Spleen (tissue), 11 donors: ENCODE measurements around the gene MT1A. TPM values are rescaled to one million over a fixed set of nuclear protein-coding genes. Genes with fewer than 3 reads are reported as not detected.
"Not testable (repeated sequence)": the region's sequence is repeated elsewhere in the genome, so short reads cannot be mapped to it uniquely, and the experiment has no call there.

ENCODE experiments used
- DNase-seq: peaks from one replicate; pipeline ENCODE4 v3.0.0-alpha.2; 2020
- H3K27ac ChIP-seq, 8 donors: fragments of 200-600 bp; sonication (generic) in 7 of 8; 1 replicate in 4 of 8; 2 replicates in 4 of 8; pipeline versions ENCODE4 v1.5.0 to v1.8.0; 2016 to 2021; ENCODE audit warnings: inconsistent platforms in 4 of 8, mild to moderate bottlenecking in 4 of 8, moderate library complexity in 1 of 8
- H3K27me3 ChIP-seq, 7 donors: fragments of 200-600 bp; sonication (generic) in 6 of 7; replicated peaks in 1 of 7; 1 replicate in 4 of 7; 2 replicates in 3 of 7; pipeline versions ENCODE4 v1.5.0 to v1.8.0; 2016 to 2021; ENCODE audit warnings: inconsistent platforms in 3 of 7, mild to moderate bottlenecking in 1 of 7
- H3K36me3 ChIP-seq, 6 donors: fragments of 200-600 bp; sonication (generic) in 5 of 6; 1 replicate in 4 of 6; 2 replicates in 2 of 6; pipeline versions ENCODE4 v1.5.0 to v1.8.0; 2016 to 2021; ENCODE audit warnings: inconsistent platforms in 2 of 6
- H3K4me1 ChIP-seq, 6 donors: fragments of 200-600 bp; sonication (generic) in 5 of 6; 1 replicate in 3 of 6; 2 replicates in 3 of 6; pipeline versions ENCODE4 v1.5.0 to v1.8.0; 2016 to 2021; ENCODE audit warnings: inconsistent platforms in 3 of 6
- H3K4me3 ChIP-seq, 8 donors: fragments of 200-600 bp; sonication (generic) in 7 of 8; 1 replicate in 4 of 8; 2 replicates in 4 of 8; pipeline versions ENCODE4 v1.5.0 to v1.8.0; 2016 to 2021; ENCODE audit warnings: inconsistent platforms in 4 of 8, mild to moderate bottlenecking in 4 of 8, moderate library complexity in 2 of 8
- H3K9me3 ChIP-seq, 8 donors: fragments of 200-600 bp; sonication (generic) in 7 of 8; 1 replicate in 4 of 8; 2 replicates in 4 of 8; pipeline versions ENCODE4 v1.5.0 to v1.8.0; 2016 to 2021; ENCODE audit warnings: inconsistent platforms in 4 of 8
- POLR2A ChIP-seq, 3 donors: fragments of 450-650 bp; IDR thresholded peaks; one replicate each; pipeline ENCODE4 v1.5.1; 2017; ENCODE audit warnings: antibody characterized with exemption in 3 of 3, mild to moderate bottlenecking in 1 of 3
- POLR2AphosphoS5 ChIP-seq, 3 donors: sonication (generic); formaldehyde crosslinking; IDR thresholded peaks; one replicate each; pipeline ENCODE4 v1.5.1; 2017; ENCODE audit warnings: antibody characterized with exemption in 3 of 3
- WGBS, 5 donors: extraction: QIAGEN DNeasy Blood & Tissue Kit in 3 of 5; methylation state at CpG; one replicate each; pipeline versions ENCODE4 v1.1.5 to v1.1.7; 2013 to 2018; 5-methylcytosine and 5-hydroxymethylcytosine counted together
- intact Hi-C: fragments of 100-400 bp; cut with DNase I; formaldehyde crosslinking; loops from one replicate; pipeline ENCODE4 v1.15.0; 2023; ENCODE audit warnings: low total_unique reads
- polyA plus RNA-seq, 3 donors: library from polyadenylated mRNA; stranded (reverse); fragments of 200-250 nt; gene quantifications; one replicate each; pipeline ENCODE4 v1.2.1, GENCODE V29; 2013
- total RNA-seq, 7 donors: library from RNA; depleted of rRNA in 3 of 7; stranded (reverse); fragments of >200 nt in 3 of 7; fragmentation: NEBNext Ultra II Directional in 4 of 7; extraction: Animal tissue kit (Norgen Biotek cat#: 25700) in 4 of 7; gene quantifications; one replicate each; pipeline versions ENCODE4 v1.1.0 to v1.2.1, GENCODE V29; 2016 to 2021
- TF ChIP-seq, protein P1 (sequence below), 11 experiments: fragments of 200-600 bp in 7 of 11; fragments of 450-650 bp in 4 of 11; sonication (generic) in 4 of 11; IDR thresholded peaks in 8 of 11; conservative IDR thresholded peaks in 3 of 11; 1 replicate in 7 of 11; 2 replicates in 4 of 11; pipeline versions ENCODE4 v1.4.0 to v1.8.0; 2016 to 2021; ENCODE audit warnings: antibody characterized with exemption in 11 of 11, inconsistent platforms in 4 of 11, mild to moderate bottlenecking in 1 of 11
- donor health status: healthy with polysubstance abuse.
- donor health status: DM: no; HTN: no; CAD: no; lungs with moderate emphysema.
- donor health status: DM: no; HTN: no; CAD: no.
- donor health status: Bipolar disorder and iron deficiency.
- donor health status: healthy.
- donor health status: DM: no; HTN: no; CAD: no.
- donor health status: DM: yes; HTN: yes; CAD: no.

The MT1A gene
- total and polyA plus RNA-seq, 10 donors: 1.1 to 27.3 (median 5.0) TPM; not detected in 4

DNA sequence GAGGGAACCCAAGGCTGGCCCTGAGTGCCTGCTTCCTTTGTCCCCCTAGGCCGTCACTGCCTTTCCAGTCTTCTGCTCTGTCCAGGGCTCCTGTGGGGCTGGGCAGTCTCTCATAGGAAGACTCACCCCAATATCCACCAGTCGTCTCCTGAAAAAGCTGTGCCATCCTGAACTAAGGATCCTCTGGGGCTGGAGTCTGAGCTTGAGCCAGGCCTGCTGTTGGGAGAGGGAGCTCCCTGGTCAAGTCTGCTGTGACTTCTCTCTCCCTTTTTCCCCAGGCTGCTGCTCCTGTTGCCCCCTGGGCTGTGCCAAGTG, 32.1 kb downstream of the MT1A start:
- Histone ChIP-seq H3K4me3 (no peak overlapping the region), H3K27me3 (peaks cover 0 to 99% (median 43%) of the 10 kb centered on the region in 7 donors), H3K9me3 (no peaks in the 10 kb centered on the region), H3K27ac (no peak overlapping the region), H3K4me1 (peaks cover 3 to 31% (median 15%) of the 10 kb centered on the region in 6 donors), H3K36me3 (no peaks in the 10 kb centered on the region)
- WGBS, 5 donors: 41 to 67% (median 49%) methylated on average over 2 of the region's 2 CpGs
- TF ChIP-seq, protein P1, sequence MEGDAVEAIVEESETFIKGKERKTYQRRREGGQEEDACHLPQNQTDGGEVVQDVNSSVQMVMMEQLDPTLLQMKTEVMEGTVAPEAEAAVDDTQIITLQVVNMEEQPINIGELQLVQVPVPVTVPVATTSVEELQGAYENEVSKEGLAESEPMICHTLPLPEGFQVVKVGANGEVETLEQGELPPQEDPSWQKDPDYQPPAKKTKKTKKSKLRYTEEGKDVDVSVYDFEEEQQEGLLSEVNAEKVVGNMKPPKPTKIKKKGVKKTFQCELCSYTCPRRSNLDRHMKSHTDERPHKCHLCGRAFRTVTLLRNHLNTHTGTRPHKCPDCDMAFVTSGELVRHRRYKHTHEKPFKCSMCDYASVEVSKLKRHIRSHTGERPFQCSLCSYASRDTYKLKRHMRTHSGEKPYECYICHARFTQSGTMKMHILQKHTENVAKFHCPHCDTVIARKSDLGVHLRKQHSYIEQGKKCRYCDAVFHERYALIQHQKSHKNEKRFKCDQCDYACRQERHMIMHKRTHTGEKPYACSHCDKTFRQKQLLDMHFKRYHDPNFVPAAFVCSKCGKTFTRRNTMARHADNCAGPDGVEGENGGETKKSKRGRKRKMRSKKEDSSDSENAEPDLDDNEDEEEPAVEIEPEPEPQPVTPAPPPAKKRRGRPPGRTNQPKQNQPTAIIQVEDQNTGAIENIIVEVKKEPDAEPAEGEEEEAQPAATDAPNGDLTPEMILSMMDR (IDR thresholded peaks at IDR 0.05 in 8 of 11, conservative IDR thresholded peaks at IDR 0.05 in 3 of 11): no peak
- TF ChIP-seq POLR2A (IDR thresholded peaks at IDR 0.05) (no peak), POLR2AphosphoS5 (IDR thresholded peaks at IDR 0.05) (no peak)
- intact Hi-C loops: no loop called here
- DNase-seq: no peak

DNA sequence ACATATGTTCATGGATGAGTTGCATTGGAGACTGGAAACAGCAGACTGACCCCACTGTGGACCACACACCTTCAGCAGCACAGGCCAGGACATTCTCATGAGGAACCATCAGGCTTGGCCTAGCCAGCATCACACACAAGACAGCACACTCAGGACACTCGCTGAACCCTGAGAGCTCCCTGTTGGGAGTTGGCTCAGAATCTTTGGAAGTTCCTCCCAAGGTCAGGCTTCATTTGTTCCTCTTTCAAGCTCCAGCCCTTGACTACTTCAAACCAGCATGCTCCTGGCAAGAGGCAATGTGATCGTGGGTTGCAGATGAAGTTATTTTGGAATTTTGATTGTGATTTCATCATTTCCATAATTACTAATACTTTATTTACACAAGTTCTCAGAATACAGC, 33.2 kb downstream of the MT1A start:
- H3K9me3 ChIP-seq, H3K36me3 ChIP-seq, H3K27ac ChIP-seq, DNase-seq, H3K4me3 ChIP-seq, intact Hi-C loops: not testable (repeated sequence)
- Histone ChIP-seq H3K27me3 (peaks cover 2 to 99% (median 46%) of the 10 kb centered on the region in 7 donors), H3K4me1 (peaks cover 3 to 39% (median 24%) of the 10 kb centered on the region in 6 donors)
- WGBS, 5 donors: 53 to 84% (median 72%) methylated on average over 2 of the region's 2 CpGs

DNA sequence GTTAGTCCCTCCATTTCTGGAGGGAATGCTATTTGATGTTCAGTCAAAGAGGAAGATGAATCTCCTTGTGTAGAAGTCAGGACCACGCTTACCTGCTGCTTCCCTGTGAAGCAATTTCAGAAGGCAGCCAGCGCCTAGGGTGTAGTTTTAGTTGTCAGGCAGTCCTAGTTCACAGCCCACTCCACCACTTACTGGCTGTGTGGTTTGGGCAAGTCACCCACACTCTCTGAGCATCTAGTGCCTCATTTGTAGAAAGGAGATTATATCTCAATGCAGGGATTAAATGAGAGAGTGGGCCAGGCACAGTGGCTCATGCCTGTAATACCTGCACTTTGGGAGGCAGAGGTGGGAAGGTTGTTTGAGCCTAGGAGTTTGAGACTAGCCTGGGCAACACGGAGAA, 33.7 kb downstream of the MT1A start:
- peaks cover 3 to 99% (median 43%) of the 10 kb centered on the region in 7 donors for H3K27me3 ChIP-seq
- not testable (repeated sequence) for DNase-seq

DNA sequence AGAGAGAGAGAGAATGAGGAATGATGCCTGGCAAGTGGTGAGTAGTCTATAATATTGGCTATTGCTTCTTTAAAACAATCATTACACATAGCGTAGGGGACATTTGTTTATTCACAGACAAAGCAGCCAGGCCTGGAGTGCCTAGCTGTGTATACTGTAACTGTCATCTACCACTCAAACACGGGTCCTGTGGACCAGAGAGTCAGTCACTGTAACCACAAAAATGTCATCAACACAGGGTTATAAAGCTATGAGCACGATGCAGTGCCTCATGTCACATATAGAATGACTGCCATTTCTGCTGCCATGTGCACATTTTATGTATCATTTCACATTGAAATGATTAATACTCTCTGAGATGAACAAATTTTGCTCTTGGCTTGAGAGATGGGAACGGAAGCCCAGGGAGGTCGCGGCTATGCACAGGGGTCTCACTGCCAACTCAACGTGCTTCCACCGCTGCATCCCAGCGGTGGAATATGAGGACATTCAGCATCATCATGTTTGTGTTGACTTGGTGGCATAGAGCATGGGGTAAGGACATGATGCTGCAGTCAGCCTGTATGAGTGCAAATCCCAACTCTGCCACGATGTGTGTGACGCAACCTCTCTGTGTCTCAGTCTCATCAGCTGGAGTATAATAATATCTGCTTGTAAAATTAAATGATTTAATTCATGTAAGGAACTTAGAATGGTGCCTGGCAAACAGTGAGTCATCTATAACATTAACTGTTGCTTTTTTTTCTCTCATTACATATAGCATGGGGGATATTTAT, 34.5 kb downstream of the MT1A start:
- peaks cover 3 to 96% (median 39%) of the 10 kb centered on the region in 7 donors for H3K27me3 ChIP-seq
- 83 to 89% (median 86%) methylated on average over 11 of the region's 11 CpGs for WGBS, 5 donors
- H3K36me3 ChIP-seq: no peaks in the 10 kb centered on the region
- no peak overlapping the region for H3K4me3 ChIP-seq
- no peak overlapping the region for H3K27ac ChIP-seq
- intact Hi-C loops: no loop called here
- H3K4me1 ChIP-seq: peaks cover 3 to 32% (median 22%) of the 10 kb centered on the region in 6 donors
- DNase-seq: no peak
- TF ChIP-seq POLR2A (IDR thresholded peaks at IDR 0.05) (no peak), POLR2AphosphoS5 (IDR thresholded peaks at IDR 0.05) (no peak)
- TF ChIP-seq, protein P1 (IDR thresholded peaks at IDR 0.05 in 8 of 11, conservative IDR thresholded peaks at IDR 0.05 in 3 of 11): no peak
- no peaks in the 10 kb centered on the region for H3K9me3 ChIP-seq

More for the DNA sequence above, 33.7 kb downstream of the MT1A start:
- H3K4me3 ChIP-seq, H3K27ac ChIP-seq, H3K36me3 ChIP-seq, intact Hi-C loops, H3K9me3 ChIP-seq: not testable (repeated sequence)
- peaks cover 3 to 39% (median 24%) of the 10 kb centered on the region in 6 donors for H3K4me1 ChIP-seq
- WGBS, 5 donors: 63 to 94% (median 76%) methylated on average over 3 of the region's 3 CpGs

DNA sequence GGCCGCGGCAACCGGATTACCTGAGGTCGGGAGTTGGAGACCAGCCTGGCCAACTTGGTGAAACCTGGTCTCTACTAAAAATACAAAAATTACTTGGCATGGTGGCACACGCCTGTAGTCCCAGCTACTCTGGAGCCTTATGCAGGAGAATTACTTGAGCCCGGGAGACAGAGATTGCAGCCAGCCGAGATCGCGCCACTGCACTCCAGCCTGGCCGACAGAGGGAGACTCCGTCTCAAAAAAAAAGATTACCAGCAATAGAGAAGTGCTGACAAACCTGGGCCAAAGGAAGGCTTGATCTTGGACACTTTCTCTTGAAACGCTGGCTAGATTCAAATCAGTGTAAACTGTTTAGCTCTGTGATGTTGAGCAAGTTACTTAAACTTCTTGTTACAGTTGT, 35.5 kb downstream of the MT1A start:
- WGBS, 5 donors: 36 to 55% (median 41%) methylated on average over 12 of the region's 12 CpGs
- no peak for DNase-seq
- intact Hi-C loops: no loop called here
- Histone ChIP-seq H3K27ac (no peak overlapping the region), H3K4me1 (peaks cover 0 to 29% (median 19%) of the 10 kb centered on the region in 6 donors), H3K36me3 (no peaks in the 10 kb centered on the region), H3K4me3 (no peak overlapping the region), H3K9me3 (no peaks in the 10 kb centered on the region), H3K27me3 (peaks cover 3 to 87% (median 29%) of the 10 kb centered on the region in 7 donors)
- TF ChIP-seq POLR2AphosphoS5 (IDR thresholded peaks at IDR 0.05) (no peak), POLR2A (IDR thresholded peaks at IDR 0.05) (no peak)
- TF ChIP-seq, protein P1 (IDR thresholded peaks at IDR 0.05 in 8 of 11, conservative IDR thresholded peaks at IDR 0.05 in 3 of 11): peak in 10 of 11 experiments; percentile 17 to 60 (median 44)

DNA sequence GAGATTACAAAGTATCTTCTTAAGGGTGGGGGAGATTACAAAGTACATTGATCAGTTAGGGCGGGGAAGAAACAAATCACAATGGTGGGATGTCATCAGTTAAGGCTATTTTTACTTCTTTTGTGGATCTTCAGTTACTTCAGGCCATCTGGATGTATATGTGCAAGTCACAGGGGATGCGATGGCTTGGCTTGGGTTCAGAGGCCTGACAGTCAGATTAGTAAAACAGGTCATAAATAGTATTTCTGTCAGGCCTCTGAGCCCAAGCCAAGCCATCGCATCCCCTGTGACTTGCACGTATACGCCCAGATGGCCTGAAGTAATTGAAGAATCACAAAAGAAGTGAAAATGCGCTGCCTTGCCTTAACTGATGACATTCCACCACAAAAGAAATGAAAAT, 36.1 kb downstream of the MT1A start:
- DNase-seq, H3K36me3 ChIP-seq, H3K4me3 ChIP-seq, intact Hi-C loops, H3K27ac ChIP-seq, H3K9me3 ChIP-seq: not testable (repeated sequence)
- peaks cover 0 to 22% (median 15%) of the 10 kb centered on the region in 6 donors for H3K4me1 ChIP-seq
- peaks cover 3 to 80% (median 22%) of the 10 kb centered on the region in 7 donors for H3K27me3 ChIP-seq
- 81 to 86% (median 84%) methylated on average over 6 of the region's 6 CpGs for WGBS, 5 donors
